Colon (tissue), 2 donors: ENCODE measurements around the gene GALK2.
"Not testable (repeated sequence)": the region's sequence is repeated elsewhere in the genome, so short reads cannot be mapped to it uniquely, and the experiment has no call there.

Source experiments
- FAIRE-seq: peaks from 2 replicates; lab custom pipeline; 2012; peaks lifted over from hg19 to GRCh38; lab: Jason Lieb, UNC
- donor health status: control.
- donor health status: control.

The GALK2 gene

DNA sequence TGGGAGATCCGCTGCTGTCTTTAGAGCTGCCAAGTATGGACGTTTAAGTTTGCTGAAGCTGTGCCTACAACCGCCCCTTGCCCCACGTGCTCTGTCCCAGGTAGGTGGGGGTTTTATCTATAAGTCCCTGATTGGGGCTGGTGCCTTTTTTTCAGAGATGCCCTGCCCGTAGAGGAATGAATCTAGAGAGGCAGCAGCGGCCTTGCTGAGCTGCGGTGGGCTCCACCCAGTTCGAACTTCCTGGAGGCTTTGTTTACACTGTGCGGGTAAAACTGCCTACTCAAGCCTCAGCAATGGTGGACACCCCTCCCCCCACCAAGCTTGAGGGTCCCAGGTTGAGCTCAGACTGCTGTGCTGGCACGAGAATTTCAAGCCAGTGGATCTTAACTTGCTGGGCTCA, 169.6 kb downstream of the GALK2 start:
- no peak for FAIRE-seq

DNA sequence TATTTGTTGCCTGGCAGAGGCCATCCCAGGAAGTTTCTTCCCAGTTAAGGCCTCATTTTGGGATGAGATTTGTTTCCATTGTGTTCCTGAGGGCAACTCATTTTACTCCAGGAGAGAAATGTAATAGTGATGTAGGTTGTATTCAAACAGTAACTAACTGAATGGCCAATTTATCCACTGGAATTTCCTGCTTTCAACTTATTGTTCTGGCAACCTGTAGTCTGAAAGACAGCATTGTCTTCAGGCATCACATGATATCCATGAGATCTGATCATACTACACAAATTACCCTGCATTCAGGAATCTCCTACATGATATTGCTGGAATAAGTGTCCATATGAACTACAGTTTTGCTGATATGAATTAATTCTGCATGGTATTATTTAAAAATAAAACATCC, 173.5 kb downstream of the GALK2 start:
- FAIRE-seq, result no peak

DNA sequence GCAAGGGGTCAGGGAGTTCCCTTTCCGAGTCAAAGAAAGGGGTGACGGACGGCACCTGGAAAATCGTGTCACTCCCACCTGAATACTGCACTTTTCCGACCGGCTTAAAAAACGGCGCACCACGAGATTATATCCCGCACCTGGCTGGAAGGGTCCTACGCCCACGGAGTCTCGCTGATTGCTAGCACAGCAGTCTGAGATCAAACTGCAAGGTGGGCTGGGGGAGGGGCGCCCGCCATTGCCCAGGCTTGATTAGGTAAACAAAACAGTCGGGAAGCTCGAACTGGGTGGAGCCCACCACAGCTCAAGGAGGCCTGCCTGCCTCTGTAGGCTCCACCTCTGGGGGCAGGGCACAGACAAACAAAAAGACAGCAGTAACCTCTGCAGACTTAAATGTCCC, 184.4 kb downstream of the GALK2 start:
- FAIRE-seq, result not testable (repeated sequence)

DNA sequence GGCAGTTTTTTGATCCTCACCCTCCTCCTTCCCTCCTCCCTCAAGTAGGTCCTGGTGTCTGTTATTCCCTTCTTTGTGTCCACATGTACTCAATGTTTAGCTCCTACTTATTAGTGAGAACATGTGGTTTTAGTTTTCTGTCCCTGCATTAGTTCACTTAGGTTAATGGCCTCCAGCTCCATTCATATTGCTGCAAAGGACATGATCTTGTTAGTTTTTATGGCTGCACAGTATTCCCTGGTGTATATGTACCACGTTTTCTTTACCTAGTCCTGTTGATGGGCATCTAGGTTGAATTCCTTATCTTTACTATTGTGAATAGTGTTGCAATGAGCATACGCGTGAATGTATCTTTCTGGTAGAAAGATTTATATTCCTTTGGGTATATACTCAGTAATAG, 191.3 kb downstream of the GALK2 start:
- FAIRE-seq, result no peak

DNA sequence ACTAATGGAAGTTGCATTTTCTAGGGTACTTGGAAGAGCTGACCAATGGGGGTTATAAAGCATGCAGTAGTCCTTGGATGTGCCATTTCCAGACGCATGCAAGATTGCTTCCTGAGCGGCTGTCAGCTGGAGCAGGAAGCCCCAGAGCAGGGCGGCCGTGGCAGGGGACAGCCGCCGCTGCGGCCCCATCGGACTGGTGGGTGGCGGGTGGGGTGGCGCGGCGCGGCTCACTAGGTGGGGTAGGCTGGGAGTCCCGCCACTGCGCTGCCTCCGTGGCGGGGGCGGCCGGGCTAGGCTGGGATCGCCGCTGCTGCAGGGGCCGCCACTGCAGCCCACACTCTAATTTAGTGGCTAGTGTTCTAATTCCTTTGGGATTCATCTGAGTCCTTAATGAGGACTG, 196.4 kb downstream of the GALK2 start:
- no peak for FAIRE-seq

DNA sequence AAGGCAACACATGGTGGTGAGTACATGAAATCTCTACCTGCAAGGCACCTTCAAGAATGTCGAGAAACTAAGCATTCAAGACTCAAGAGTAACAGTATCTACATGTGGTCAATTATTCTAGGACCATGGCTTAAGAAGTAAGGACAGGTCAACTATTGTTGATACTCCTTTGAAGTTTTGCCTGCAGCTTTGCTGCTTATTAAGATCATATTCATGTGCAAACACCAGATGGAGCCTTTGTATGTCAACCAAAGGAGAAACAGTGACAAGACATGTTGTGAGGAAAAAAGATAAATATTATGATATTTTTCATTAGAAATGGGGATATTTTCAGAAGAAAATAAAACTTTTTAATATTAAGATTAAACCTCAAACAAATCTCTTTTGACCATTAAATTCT, 200.7 kb downstream of the GALK2 start:
- no peak for FAIRE-seq

DNA sequence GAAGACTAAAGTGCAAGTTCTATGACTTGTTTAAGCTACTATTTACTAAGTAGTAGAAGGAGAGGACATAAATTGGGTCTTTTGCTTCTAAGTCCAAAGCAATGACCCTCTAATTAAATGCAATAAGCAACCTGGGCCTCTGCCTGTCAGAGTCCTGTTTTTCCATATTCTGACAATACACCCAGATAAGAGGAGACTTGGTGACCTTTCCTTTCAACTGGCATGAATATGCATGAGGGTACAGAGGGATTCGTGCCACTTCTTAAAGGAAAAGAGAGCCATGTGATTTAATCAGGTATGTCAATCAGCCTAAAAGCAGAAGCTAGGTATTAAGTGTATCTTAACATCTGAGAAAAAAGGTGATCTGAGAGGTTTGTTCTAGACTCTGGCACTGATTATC, 202.3 kb downstream of the GALK2 start:
- no peak for FAIRE-seq

DNA sequence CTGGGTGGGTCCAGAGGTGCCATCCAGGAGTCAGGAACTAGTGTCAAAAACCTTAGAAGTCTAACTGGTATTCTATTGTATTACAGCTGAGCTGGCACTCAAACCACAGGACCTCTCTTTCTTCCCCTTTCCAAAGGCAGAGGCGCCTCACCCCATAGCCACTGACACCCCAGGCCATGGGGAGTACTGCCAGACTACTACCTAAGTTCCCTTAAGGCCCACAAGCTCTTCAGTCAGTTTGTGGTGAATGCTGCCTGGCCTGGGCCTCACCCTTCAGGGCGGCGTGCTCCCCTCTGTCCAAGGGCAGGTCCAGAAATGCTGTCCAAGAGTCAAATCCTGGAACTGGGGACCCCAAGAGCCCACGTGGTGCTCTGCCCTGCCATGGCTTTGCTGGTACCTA, 209.9 kb downstream of the GALK2 start:
- FAIRE-seq, result no peak

DNA sequence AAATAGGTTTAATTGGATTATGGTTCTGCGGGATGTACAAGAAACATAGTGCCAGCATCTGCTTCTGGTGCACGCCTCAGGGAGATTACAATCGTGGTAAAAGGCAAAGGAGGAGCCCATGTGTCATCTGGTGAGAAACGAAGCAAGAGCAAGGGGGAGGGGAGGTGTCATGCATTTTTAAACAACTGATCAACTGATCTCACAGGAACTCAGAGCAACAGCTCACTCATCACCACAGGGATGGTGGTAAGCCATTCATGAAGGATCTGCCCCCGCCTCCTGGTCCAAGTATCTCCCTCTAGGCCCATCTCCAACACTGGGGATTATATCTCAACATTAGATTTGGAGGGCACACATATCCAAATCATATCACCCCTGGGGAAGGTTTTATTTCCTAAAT, 210.9 kb downstream of the GALK2 start:
- no peak for FAIRE-seq
